Measurements from ENCODE around the gene MTMR10. TPM values are rescaled to one million over a fixed set of nuclear protein-coding genes. Genes with fewer than 3 reads are reported as not detected.
A peak's percentile ranks its signal among the peaks of the same experiment; 100 is the strongest.

MTMR10 gene
- total and polyA plus RNA-seq, 2 donors (not counting 3 experiments of a cell fraction or from before 2014, with no cell fraction given), result 48.3 to 88.5 TPM

DNA sequence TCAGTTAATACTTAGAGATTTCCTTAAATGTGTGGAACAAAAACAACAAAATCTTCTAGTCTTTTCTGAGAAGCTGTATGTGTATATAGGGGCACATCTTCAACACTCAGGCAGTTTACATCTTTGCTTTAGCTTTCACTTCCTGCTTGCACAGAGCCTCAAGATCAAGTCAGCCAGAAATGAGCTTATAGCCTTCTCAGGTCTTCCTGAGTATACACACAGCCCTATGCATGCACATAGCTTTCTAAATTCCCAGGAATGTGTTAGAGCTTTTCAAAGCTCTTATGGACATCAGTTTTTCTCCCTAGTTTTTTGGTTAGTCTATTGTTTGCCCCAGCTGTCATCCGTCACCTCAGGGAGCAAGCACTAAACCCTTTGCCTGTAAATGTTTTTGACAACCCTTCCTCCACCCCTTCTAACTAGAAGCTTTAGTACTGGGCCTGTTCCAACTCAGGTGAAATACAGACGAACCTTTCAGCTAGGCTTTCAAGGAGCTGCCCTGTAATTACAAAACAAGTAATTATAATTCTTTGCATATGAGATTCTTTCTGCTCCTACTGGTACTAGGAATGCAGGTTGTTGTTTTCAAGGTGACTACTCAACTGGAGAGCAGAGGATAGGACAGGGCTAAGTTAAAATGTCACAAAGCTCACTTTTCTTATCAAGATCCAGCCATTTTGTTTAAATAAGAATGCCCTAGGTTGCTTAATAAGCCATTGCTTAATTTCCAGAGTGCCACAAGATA, 22.6 kb upstream of the MTMR10 start:
- FAIRE-seq (peak; percentile 12), DNase-seq (ENCODE audit: low read depth, low spot score) (peak; percentile 20)
- H3K4me3 ChIP-seq (replicated peaks in 1 of 3; ENCODE audit: insufficient read depth in 1 of 3, low read depth in 1 of 3, low read length in 3 of 3), result no peak overlapping the region
- H3K36me3 ChIP-seq (ENCODE audit: control insufficient read depth in 2 of 2, extremely low read depth in 1 of 2, insufficient read depth in 2 of 2, low read length in 2 of 2), result no peaks in the 10 kb centered on the region
- dilution Hi-C loops (cut with MboI; ENCODE audit: extremely low pct_ligation_motif_present, low sequenced_read_pairs), result no loop called here
- H3K27ac ChIP-seq (ENCODE audit: insufficient read depth, low read depth, low read length), result no peak overlapping the region
- no peaks in the 10 kb centered on the region for H3K9me3 ChIP-seq (replicated peaks; ENCODE audit: control insufficient read depth, insufficient read depth, low read length)
- no peaks in the 10 kb centered on the region for H3K79me2 ChIP-seq (ENCODE audit: control insufficient read depth, insufficient read depth, low read length)
- ChIA-PET POLR2A (interaction anchor here (1.1 kb wide), 1 partner anchor 22 kb away, joined by 7 read pairs; the partner anchor contains the start of gene MTMR10), CTCF (interaction anchor here (0.6 to 3.1 kb wide), 7 partner anchors 9 to 115 kb away, joined by 3 to 11 read pairs (median 4); partner anchors contain the start of gene MTMR10)
- no peak overlapping the region for H3K4me2 ChIP-seq (ENCODE audit: insufficient read depth, low read length)
- H3K27me3 ChIP-seq (ENCODE audit: control insufficient read depth in 2 of 2, insufficient read depth in 2 of 2, low read length in 2 of 2), result no peaks in the 10 kb centered on the region
- H2AFZ ChIP-seq (ENCODE audit: low read depth, low read length), result no peak overlapping the region
- H3K9me1 ChIP-seq (replicated peaks; ENCODE audit: control insufficient read depth, extremely low read depth, insufficient read depth, low read length), result no peaks in the 10 kb centered on the region
- H3K9ac ChIP-seq (replicated peaks; ENCODE audit: extremely low read depth, insufficient read depth, low read length), result no peak overlapping the region
- no TSS peak for BruUV-seq (replicated peaks)
- intact Hi-C loops (cut with micrococcal nuclease), result no loop called here
- TF ChIP-seq JUN (IDR thresholded peaks at IDR 0.05; ENCODE audit: borderline replicate concordance, insufficient read depth, insufficient read length, low read depth), result no peak
- TF ChIP-seq MYC (IDR thresholded peaks at IDR 0.05; ENCODE audit: low read depth, low read length), result no peak
- TF ChIP-seq MAX (IDR thresholded peaks at IDR 0.05; ENCODE audit: insufficient read depth, insufficient read length), result no peak
- no peak for TF ChIP-seq GATA2 (IDR thresholded peaks at IDR 0.05; ENCODE audit: insufficient read depth, insufficient read length, low read depth, low read length)
- no peak for TF ChIP-seq EZH2 (IDR thresholded peaks at IDR 0.05; ENCODE audit: borderline replicate concordance, low read depth, low read length, severe bottlenecking)
- TF ChIP-seq POLR2A (IDR thresholded peaks at IDR 0.05; ENCODE audit: low read depth, low read length), result no peak
- TF ChIP-seq POLR2AphosphoS5 (IDR thresholded peaks at IDR 0.05; ENCODE audit: insufficient read depth, low read depth, low read length), result no peak
- no peak for TF ChIP-seq CTCF (IDR thresholded peaks at IDR 0.05; ENCODE audit: extremely low read depth in 1 of 2, insufficient read depth in 1 of 2, low read depth in 1 of 2, low read length in 2 of 2)
- no peak for TF ChIP-seq FOS (IDR thresholded peaks at IDR 0.05; ENCODE audit: borderline replicate concordance, insufficient read depth, low read length)
- no peaks in the 10 kb centered on the region for H3K4me1 ChIP-seq (ENCODE audit: control insufficient read depth, extremely low read depth, insufficient read depth, low read length)
- H4K20me1 ChIP-seq (replicated peaks; ENCODE audit: control insufficient read depth, extremely low read depth, insufficient read depth, low read length), result no peaks in the 10 kb centered on the region
